ENCODE data around the gene CACNA2D2.

Gene CACNA2D2

DNA sequence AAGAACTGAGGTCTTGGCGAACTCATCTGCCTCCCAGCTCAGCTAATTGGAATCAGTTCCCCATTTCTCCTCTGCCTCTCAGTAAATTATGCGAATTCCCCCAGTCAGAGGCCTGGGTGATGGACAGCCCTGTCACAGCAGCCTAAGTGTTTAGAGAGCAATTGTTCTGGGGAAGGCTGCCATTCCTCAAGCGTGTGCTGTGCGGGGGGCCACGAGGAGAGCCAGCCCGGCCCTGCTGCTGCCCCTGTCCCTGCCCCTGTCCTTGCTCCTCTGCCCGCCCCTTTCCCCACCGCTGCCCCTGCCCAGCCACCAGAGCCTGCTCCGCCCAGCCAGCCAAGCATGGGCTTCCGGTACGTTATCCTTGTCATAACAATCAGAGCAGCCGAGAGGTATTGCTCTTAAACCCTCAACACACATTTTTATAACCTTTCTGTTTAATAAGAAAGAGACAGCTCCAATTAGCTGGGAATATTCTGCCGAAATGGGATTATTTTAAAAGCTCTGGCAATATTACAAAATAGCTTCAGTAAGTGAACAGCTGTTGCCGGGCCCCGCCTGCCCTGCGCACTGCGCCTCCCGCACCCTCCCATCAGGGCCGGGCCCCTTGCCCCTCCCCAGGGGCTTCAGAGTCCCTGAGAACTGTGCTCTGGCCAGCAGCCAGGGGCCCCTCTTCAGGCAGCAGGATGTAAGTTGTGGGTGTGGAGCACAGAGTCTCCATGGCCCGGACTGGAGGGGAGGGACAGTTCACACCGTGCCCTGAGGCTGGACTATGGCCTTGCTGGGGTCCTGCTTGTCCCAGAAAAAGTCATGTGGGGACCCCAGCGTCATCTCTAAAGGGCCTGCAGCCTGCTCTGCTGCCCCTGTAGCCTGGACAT is 12.4 kb upstream of the CACNA2D2 start:
- TF ChIP-seq, protein P1, sequence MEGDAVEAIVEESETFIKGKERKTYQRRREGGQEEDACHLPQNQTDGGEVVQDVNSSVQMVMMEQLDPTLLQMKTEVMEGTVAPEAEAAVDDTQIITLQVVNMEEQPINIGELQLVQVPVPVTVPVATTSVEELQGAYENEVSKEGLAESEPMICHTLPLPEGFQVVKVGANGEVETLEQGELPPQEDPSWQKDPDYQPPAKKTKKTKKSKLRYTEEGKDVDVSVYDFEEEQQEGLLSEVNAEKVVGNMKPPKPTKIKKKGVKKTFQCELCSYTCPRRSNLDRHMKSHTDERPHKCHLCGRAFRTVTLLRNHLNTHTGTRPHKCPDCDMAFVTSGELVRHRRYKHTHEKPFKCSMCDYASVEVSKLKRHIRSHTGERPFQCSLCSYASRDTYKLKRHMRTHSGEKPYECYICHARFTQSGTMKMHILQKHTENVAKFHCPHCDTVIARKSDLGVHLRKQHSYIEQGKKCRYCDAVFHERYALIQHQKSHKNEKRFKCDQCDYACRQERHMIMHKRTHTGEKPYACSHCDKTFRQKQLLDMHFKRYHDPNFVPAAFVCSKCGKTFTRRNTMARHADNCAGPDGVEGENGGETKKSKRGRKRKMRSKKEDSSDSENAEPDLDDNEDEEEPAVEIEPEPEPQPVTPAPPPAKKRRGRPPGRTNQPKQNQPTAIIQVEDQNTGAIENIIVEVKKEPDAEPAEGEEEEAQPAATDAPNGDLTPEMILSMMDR (IDR thresholded peaks at IDR 0.05): no peak

DNA sequence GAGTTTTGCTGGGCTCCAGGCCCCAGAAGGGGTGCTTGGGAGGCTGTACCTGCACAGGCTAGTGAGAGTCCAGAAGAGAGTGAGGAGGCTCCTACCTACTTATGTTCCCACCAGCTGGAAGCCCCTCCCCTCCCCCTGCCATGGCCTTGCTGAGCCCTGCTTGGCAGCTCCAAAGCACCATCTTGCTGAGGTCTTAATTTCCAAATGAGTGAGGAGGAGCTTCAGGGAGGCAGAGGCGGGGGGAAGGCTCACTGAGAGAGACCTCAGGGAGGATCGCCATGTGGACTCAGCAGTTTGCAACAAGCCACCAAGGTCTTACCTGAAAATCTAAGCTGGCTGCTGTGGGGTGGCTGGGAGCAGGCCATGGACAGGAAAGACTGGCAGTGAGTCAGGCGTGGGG is 8.7 kb upstream of the CACNA2D2 start:
- TF ChIP-seq, protein P1 (IDR thresholded peaks at IDR 0.05): no peak

DNA sequence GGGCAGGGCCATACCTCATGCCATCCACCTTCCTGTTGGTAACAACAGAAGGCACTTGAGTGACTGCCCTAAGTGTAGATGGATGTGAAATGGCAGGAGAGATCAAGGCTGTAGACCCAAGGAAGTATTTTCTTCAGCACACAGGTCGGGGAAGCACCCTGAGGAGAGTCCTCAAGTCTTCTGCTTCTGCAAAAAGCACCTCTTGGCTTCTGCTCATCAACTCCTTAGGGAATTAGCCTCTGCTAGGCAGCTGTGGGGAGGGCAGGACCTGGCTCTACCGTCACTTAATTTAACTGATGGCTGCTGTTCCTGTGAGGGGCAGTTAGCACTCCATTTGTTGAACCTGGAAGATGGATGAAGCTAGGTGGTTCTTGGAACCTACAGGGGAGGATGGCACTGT is 6.9 kb upstream of the CACNA2D2 start:
- TF ChIP-seq, protein P1 (IDR thresholded peaks at IDR 0.05): no peak

DNA sequence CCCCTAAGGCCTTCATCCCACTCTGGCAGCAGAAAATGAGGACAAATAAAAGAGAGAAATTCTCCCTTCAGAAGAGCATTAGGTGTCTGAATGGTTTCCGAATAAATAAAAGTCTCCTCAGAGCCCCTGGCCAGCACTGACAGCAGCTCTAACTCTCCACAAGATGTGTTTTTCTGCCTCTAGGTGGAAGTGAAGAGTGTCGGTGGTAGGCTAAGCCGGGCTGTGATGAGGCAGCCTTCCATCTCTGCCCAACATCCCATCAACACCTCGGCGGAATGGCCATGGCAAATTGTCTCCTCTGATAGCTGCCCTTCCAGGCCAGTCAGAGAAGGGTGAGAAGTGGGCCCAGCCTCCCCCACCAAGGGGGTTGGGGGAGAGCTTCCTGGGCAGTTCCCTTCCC is 6.3 kb upstream of the CACNA2D2 start:
- TF ChIP-seq, protein P1 (IDR thresholded peaks at IDR 0.05): no peak

DNA sequence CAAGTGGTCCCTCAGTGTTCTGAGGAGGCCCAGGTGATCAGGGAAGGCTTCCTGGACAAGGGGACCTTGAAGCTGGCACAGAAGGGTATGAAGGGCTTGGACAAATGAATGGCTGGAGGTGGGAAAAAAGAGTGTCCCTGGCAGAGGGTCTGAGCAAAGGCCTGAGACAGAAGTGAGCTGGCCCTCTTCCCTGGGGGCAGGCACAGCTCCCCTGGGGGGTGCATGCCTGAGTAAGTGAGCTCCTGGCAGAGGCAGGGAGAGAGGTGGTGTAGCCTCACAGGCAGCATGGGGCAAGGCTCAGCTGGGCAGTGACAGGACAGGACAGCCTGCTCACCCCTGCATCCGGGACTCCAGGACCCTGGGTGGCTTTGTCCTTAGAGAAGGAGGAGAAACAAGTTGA is 5.4 kb upstream of the CACNA2D2 start:
- TF ChIP-seq, protein P1 (IDR thresholded peaks at IDR 0.05): no peak

DNA sequence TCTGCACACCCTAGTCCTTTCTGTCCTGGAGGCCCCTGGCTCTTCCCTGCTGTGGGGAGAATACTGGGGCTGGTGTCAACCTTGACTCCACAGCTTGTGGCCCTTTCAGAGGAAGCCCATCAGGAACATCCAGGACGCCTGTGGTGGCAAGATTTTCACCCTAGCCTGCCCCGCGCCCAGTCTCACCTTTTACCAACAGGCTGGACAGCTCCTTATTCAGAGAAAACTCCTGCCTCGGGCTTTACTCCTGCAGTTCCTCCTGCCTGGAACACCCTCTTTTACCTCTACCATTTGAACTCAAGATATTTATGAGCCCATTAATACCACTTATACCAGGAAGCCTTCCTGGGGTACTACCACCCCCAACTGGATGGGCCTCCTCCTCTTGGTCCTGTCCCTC is 2.7 kb upstream of the CACNA2D2 start:
- TF ChIP-seq, protein P1 (IDR thresholded peaks at IDR 0.05): no peak

DNA sequence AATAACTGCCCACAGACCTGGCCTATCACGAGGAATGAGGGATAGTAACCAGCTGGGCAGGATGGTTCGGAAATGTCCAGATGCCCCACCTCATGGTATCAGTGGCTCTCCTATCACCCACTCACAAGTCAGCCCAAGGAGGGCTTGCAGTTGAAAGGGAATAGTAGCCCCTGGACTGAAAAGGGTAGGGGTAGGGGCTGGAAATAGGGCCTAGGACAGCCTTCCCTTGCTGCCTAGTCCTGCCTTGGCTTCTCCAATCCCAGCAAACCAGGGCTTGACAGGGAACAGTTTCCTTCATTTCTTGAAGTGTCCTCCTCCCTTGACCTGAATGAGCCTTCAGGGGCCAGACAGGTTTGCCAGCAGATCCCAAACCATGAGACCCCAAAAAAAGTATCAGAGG is 1.2 kb upstream of the CACNA2D2 start:
- TF ChIP-seq, protein P1 (IDR thresholded peaks at IDR 0.05): no peak

All from LNCAP (cell line).